Neural crest cell (in vitro differentiated cells): Measurements from ENCODE around the gene TM9SF3. TPM values are rescaled to one million over a fixed set of nuclear protein-coding genes. Genes with fewer than 3 reads are reported as not detected.
A peak's percentile ranks its signal among the peaks of the same experiment; 100 is the strongest.

Experiments used
- DNase-seq: peaks from one replicate; pipeline ENCODE4 v3.0.0; 2021; ENCODE audit warnings: low read depth, mixed read lengths, low spot score
- H3K27ac Mint-ChIP-seq: one replicate; pipeline ENCODE4 v1.8.0; 2021; ENCODE audit warnings: mild to moderate bottlenecking, mixed read lengths; ENCODE audit not compliant: unreplicated experiment
- H3K27me3 Mint-ChIP-seq: 2 replicates; pipeline ENCODE4 v1.8.0; 2021; ENCODE audit warnings: low read depth, mild to moderate bottlenecking, mixed read lengths
- H3K36me3 Mint-ChIP-seq: 2 replicates; pipeline ENCODE4 v1.8.0; 2021; ENCODE audit warnings: low read depth, mild to moderate bottlenecking, mixed read lengths
- H3K4me1 Mint-ChIP-seq: 2 replicates; pipeline ENCODE4 v1.8.0; 2021; ENCODE audit warnings: mixed read lengths
- H3K4me3 Mint-ChIP-seq: one replicate; pipeline ENCODE4 v1.8.0; 2021; ENCODE audit warnings: mild to moderate bottlenecking, mixed read lengths
- H3K9me3 Mint-ChIP-seq: 2 replicates; pipeline ENCODE4 v1.8.0; 2021; ENCODE audit warnings: mixed read lengths
- total RNA-seq: library from RNA; stranded (reverse); gene quantifications from 2 replicates; pipeline ENCODE4 v1.2.1, GENCODE V29; 2021
- TF ChIP-seq, protein P1 (sequence below): fragments of 200-600 bp; sonication (generic); conservative IDR thresholded peaks from 2 replicates; pipeline ENCODE4 v1.5.0; 2021; ENCODE audit warnings: antibody characterized with exemption, mild to moderate bottlenecking

TM9SF3 gene
- total RNA-seq, 1 donor from 2014 or later = 110 TPM

DNA sequence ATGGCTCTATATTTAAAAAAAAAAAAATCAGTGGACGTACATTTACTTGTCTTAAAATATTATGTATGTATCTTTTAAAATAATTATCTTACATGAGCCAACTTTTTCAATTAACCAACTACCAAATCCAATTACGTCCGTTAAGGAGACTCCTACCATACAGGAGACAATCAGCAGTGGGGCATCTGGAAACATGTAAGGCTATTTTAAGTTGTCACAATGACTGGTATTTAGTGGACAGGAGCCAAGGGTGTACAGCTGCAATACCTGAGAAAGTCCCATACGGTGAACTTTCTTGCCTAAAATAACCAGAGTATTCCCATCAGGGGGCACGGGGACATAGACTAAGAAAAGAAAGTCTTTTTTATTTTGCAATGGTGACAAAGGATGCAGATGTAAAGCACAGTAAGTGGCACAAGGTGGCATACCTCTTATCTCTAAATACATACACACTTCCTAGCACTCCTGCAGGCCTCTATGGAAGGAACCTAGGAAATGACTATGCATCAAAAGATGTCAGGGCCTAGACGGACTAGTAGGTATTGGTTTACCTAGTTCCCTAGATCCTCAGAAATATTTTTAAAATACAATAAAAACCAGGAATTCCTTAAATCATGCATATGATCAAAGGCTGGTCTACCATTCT is 57.1 kb downstream of the TM9SF3 start:
- TF ChIP-seq, protein P1, sequence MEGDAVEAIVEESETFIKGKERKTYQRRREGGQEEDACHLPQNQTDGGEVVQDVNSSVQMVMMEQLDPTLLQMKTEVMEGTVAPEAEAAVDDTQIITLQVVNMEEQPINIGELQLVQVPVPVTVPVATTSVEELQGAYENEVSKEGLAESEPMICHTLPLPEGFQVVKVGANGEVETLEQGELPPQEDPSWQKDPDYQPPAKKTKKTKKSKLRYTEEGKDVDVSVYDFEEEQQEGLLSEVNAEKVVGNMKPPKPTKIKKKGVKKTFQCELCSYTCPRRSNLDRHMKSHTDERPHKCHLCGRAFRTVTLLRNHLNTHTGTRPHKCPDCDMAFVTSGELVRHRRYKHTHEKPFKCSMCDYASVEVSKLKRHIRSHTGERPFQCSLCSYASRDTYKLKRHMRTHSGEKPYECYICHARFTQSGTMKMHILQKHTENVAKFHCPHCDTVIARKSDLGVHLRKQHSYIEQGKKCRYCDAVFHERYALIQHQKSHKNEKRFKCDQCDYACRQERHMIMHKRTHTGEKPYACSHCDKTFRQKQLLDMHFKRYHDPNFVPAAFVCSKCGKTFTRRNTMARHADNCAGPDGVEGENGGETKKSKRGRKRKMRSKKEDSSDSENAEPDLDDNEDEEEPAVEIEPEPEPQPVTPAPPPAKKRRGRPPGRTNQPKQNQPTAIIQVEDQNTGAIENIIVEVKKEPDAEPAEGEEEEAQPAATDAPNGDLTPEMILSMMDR = no peak
- no peak overlapping the region for H3K4me3 Mint-ChIP-seq
- no peak overlapping the region for H3K27ac Mint-ChIP-seq
- DNase-seq = no peak
- no peaks in the 10 kb centered on the region for H3K4me1 Mint-ChIP-seq
- peaks cover 5% of the 10 kb centered on the region for H3K36me3 Mint-ChIP-seq
- no peaks in the 10 kb centered on the region for H3K9me3 Mint-ChIP-seq
- no peaks in the 10 kb centered on the region for H3K27me3 Mint-ChIP-seq

DNA sequence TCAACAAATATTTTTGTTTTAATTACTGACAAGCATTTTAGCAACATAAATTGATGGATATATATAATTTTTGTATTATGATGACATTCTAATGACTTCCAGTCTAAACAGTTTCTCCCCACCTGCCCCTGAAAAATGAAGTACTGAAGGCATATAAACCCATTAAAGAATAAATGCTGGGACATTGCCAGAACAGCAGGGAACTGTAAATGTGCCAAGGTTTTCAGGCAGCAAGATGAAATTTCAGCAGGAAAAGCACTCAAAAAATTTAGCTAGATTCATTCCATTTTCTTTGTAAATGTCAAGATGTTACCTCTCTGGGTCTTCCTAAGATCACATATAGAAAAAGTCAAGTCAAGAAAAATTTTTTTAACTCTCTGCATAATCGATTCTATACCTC is 62.1 kb downstream of the TM9SF3 start:
- Mint-ChIP-seq H3K4me3 (no peak overlapping the region), H3K9me3 (no peaks in the 10 kb centered on the region), H3K36me3 (peaks cover 7% of the 10 kb centered on the region), H3K27ac (no peak overlapping the region), H3K4me1 (no peaks in the 10 kb centered on the region), H3K27me3 (no peaks in the 10 kb centered on the region)
- TF ChIP-seq, protein P1 = no peak
- no peak for DNase-seq

DNA sequence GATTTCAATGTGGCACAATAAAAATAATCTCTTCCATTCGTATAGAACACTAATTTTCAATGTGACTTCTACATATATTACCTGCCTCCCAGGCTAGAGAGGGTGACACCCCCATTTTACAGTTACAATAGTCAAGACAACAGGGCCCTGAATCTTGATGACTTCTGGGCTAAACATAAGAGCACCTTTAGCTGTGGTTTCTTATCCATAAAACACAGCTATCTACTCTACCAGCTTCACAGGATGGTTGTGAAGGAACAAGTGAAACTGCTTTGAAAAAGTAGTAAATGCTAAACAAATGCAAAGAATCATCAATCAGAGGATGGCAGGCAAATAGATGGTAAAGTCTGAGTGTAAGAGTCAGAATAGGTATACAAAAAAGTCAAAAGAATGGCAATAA is 69.5 kb downstream of the TM9SF3 start:
- TF ChIP-seq, protein P1 = no peak
- H3K4me3 Mint-ChIP-seq = no peak overlapping the region
- no peak for DNase-seq
- peaks cover 14% of the 10 kb centered on the region for H3K4me1 Mint-ChIP-seq
- H3K27ac Mint-ChIP-seq = no peak overlapping the region
- H3K36me3 Mint-ChIP-seq = peaks cover 5% of the 10 kb centered on the region
- H3K9me3 Mint-ChIP-seq = no peaks in the 10 kb centered on the region
- H3K27me3 Mint-ChIP-seq = peaks cover 32% of the 10 kb centered on the region

DNA sequence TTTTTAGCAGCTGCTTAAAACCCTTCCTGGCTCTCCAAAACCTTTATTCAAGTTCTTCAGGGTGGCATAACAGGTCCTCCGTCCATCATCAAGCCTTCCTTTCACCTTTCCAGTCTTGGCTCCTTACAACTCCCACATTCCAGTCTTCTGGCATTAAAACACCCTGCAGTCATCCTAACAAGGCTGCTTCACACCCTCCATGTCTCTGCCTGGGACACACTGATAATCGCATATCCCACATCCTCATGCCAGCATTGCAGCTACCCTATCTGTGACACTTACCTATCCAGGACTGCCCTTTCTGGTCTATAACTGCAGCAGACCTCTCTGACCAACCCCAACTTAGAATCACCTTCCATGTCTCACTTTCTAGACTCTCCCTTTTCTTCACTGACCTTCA is 70.5 kb downstream of the TM9SF3 start:
- peaks cover 41% of the 10 kb centered on the region for H3K27me3 Mint-ChIP-seq

DNA sequence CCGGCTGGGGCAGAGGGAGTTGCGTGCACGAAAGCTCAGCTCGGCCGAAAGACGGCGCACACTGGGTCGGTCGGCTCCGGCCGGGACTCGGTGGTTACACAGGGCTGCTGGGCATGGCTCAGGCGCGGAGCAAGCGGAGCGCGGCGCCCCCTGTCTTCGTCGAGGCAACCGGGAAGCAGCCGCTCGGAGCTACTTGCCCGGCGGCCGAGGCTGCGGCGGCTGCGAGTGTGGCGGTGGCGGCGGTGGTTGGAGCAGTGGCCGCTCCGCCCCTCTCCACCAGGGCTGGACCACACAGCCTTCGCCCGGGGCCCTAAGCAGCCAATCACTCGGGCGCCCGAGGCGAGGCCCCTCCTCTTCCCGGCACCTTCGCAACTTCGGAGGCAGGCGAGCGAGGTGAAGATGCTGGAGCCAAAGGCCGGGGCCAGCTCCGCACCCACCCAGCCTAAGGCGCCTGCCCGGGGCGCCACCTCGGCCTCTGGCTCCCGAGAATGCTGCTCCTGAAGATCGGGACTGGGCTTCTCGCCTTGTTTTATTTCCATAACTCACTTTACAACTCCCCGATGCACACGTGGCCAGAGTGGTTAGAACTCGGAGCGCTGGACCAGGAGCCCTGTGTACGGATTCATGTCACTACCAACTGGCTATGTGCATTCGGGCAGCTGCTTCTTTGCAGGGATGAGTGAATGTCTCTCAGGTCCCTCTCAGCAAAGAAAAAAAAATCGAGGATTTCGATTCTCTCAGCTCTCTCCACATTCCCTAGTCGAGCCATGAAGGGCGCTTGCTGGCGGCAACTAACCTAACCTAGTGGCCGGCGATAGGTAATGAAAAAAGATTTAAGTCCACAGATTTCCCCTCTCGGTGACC is 72.9 kb downstream of the TM9SF3 start, which contains the start of gene TLL2:
Gene TLL2, minus strand, starts transcription at position 229 of the 864 bp plus-strand sequence. CDS start 241 bp downstream, outside the sequence.
- no peak within 1 kb of the TSS for H3K27ac Mint-ChIP-seq
- no peaks in the 10 kb centered on the region for H3K36me3 Mint-ChIP-seq
- TF ChIP-seq, protein P1 = peak; percentile 66
- peaks cover 20% of the 10 kb centered on the region for H3K4me1 Mint-ChIP-seq
- H3K9me3 Mint-ChIP-seq = no peaks in the 10 kb centered on the region
- DNase-seq = peak; percentile 81
- peak within 1 kb of the TSS; percentile 89 for H3K4me3 Mint-ChIP-seq
- peaks cover 57% of the 10 kb centered on the region for H3K27me3 Mint-ChIP-seq

More for the DNA sequence above, 70.5 kb downstream of the TM9SF3 start:
- DNase-seq = no peak
- Mint-ChIP-seq H3K27ac (no peak overlapping the region), H3K4me3 (no peak overlapping the region), H3K36me3 (peaks cover 5% of the 10 kb centered on the region), H3K4me1 (peaks cover 20% of the 10 kb centered on the region), H3K9me3 (no peaks in the 10 kb centered on the region)
- TF ChIP-seq, protein P1 = no peak
